ENCODE data around the gene PNPLA5. TPM values are rescaled to one million over a fixed set of nuclear protein-coding genes. Genes with fewer than 3 reads are reported as not detected.
A peak's percentile ranks its signal among the peaks of the same experiment; 100 is the strongest.

PNPLA5 gene
- total and polyA plus RNA-seq, 8 donors, result 0.06 to 0.13 (median 0.08) TPM; not detected in 4

GRCh38 chr22:43838571-43839307 is 53.1 kb downstream of the PNPLA5 start:
- no peaks in the 10 kb centered on the region for H3K9me3 ChIP-seq
- no peak overlapping the region for H3K4me3 ChIP-seq
- ATAC-seq (no peak), DNase-seq (peak in 1 of 4 donors; percentile 70)
- no peaks in the 10 kb centered on the region for H3K4me1 ChIP-seq
- peaks cover 0 to 16% of the 10 kb centered on the region in 2 donors for H3K27me3 ChIP-seq
- H3K36me3 ChIP-seq, result no peaks in the 10 kb centered on the region
- no peak overlapping the region for H3K27ac ChIP-seq
- TF ChIP-seq, protein P1, sequence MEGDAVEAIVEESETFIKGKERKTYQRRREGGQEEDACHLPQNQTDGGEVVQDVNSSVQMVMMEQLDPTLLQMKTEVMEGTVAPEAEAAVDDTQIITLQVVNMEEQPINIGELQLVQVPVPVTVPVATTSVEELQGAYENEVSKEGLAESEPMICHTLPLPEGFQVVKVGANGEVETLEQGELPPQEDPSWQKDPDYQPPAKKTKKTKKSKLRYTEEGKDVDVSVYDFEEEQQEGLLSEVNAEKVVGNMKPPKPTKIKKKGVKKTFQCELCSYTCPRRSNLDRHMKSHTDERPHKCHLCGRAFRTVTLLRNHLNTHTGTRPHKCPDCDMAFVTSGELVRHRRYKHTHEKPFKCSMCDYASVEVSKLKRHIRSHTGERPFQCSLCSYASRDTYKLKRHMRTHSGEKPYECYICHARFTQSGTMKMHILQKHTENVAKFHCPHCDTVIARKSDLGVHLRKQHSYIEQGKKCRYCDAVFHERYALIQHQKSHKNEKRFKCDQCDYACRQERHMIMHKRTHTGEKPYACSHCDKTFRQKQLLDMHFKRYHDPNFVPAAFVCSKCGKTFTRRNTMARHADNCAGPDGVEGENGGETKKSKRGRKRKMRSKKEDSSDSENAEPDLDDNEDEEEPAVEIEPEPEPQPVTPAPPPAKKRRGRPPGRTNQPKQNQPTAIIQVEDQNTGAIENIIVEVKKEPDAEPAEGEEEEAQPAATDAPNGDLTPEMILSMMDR (IDR thresholded peaks at IDR 0.05), result no peak
- intact Hi-C loops (cut with DNase I), result no loop called here

DNA sequence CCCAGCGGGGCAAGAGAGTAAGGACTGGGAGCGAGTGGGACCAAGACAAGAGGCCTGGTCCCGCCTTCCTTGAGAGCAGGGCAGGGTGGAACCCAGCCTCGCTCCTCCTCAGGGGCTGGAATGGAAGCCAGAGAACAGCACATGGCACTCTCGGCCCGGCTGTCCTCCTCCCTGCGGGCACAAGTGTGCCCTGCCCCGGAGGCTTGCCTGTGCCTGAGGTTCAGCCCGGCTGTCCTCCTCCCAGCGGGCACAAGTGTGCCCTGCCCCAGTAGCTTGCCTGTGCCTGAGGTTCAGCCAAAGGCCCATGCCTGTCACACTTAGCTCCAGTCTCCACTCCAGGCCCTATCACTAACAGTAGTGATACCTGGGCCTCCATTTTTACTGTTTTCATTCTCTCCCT is 53.7 kb downstream of the PNPLA5 start:
- no peaks in the 10 kb centered on the region for H3K4me1 ChIP-seq

DNA sequence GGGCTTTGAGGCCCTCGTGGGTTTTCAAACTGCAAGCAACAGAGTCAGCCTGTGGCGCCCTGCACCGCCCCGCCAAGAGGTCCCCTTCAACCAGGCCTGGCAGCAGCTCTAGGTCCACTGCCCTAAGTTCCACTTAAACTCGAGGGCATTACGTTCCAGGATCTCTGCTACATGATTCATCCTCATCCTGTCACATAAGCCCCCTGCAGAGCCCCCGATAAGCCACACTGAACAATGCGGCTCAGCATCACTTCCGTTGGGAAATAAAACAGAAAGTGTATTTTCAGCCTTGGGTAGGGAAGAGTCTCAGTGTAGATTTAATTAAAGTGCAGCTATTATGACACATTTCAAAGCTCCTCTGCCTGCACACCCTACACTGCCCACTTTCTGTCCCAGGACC is 54.1 kb downstream of the PNPLA5 start:
- Histone ChIP-seq H3K27me3 (peaks cover 0 to 26% of the 10 kb centered on the region in 2 donors), H3K27ac (no peak overlapping the region), H3K9me3 (no peaks in the 10 kb centered on the region), H3K4me1 (no peaks in the 10 kb centered on the region), H3K4me3 (no peak overlapping the region), H3K36me3 (no peaks in the 10 kb centered on the region)
- ATAC-seq, result no peak
- DNase-seq, result no peak
- intact Hi-C loops (cut with DNase I), result no loop called here
- TF ChIP-seq, protein P1 (IDR thresholded peaks at IDR 0.05), result no peak

More for the DNA sequence above, 53.7 kb downstream of the PNPLA5 start:
- DNase-seq (peak in 1 of 4 donors; percentile 40), ATAC-seq (no peak)
- Histone ChIP-seq H3K36me3 (no peaks in the 10 kb centered on the region), H3K27ac (no peak overlapping the region), H3K4me3 (no peak overlapping the region), H3K9me3 (no peaks in the 10 kb centered on the region), H3K27me3 (peaks cover 0 to 22% of the 10 kb centered on the region in 2 donors)
- TF ChIP-seq, protein P1 (IDR thresholded peaks at IDR 0.05), result no peak
- intact Hi-C loops (cut with DNase I), result no loop called here

DNA sequence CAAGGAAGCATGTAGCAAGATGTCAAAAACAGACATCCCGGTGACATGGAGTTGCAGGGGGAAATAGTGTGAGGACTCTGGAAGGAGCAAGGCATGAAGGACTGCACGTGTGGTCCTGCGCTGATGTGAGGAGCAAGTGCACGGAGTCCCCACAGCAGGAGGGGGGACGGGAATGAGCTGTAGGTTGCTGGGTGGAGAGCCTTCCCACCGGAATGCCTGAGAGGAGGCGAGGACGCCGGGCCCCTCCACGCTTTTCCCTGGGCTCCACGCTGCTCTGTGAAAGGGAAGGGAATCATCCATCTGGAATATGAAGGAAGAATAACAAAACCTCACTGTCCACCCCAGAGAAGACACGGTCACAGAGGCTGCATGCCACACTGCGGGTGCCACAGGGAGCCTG is 56.1 kb downstream of the PNPLA5 start:
- TF ChIP-seq, protein P1 (IDR thresholded peaks at IDR 0.05), result no peak
- no peak for ATAC-seq
- Histone ChIP-seq H3K27ac (no peak overlapping the region), H3K9me3 (no peaks in the 10 kb centered on the region), H3K27me3 (peaks cover 0 to 26% of the 10 kb centered on the region in 2 donors), H3K4me1 (no peaks in the 10 kb centered on the region), H3K4me3 (no peak overlapping the region), H3K36me3 (no peaks in the 10 kb centered on the region)
- intact Hi-C loops (cut with DNase I), result no loop called here
- DNase-seq, result no peak

DNA sequence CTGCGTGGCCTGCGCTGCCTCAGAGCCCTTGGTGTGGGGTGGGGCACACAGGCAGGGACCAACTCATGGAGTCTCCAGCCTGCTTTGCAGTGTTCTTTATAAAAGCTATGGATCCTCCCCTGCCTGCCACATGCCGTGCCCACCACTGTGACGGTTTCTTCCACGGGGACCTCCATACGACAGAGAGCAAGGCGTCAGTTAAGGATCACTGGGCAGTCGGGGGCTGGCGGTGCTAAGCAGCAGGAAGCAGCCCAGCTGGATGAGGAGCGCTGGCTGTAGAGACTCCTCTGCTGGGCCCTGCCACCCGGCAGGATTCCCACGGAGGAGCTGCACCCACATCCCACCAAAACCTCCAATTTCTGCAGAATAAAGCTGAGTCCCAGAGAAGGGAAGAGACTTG is 56.6 kb downstream of the PNPLA5 start:
- Histone ChIP-seq H3K27ac (no peak overlapping the region), H3K36me3 (no peaks in the 10 kb centered on the region), H3K27me3 (peaks cover 0 to 27% of the 10 kb centered on the region in 2 donors), H3K4me1 (peaks cover 0 to 4% of the 10 kb centered on the region in 2 donors), H3K9me3 (no peaks in the 10 kb centered on the region), H3K4me3 (no peak overlapping the region)
- ATAC-seq, result no peak
- intact Hi-C loops (cut with DNase I), result no loop called here
- no peak for DNase-seq
- TF ChIP-seq, protein P1 (IDR thresholded peaks at IDR 0.05), result no peak

Measured in left lung (tissue), 10 donors.